Kidney capillary endothelial cell (primary cell): ENCODE results near the gene SNRPA1.
A peak's percentile ranks its signal among the peaks of the same experiment; 100 is the strongest.
"Not testable (repeated sequence)": the region's sequence is repeated elsewhere in the genome, so short reads cannot be mapped to it uniquely, and the experiment has no call there.

ENCODE experiments used
- DNase-seq: peaks from one replicate; pipeline ENCODE4 v3.0.0-alpha.2; 2018; ENCODE audit warnings: low spot score

The SNRPA1 gene

GRCh38 chr15:101294731-101295606, at the start of gene SNRPA1:
TSS of gene SNRPA1 (minus strand) at chr15:101295248. CDS start at chr15:101295178, 70 bp downstream.
- peak; percentile 95 for DNase-seq

- DNase-seq, result no peak
These were observed 47.0 kb upstream of the SNRPA1 start for GRCh38 chr15:101342056-101342455.

- DNase-seq, result no peak
These were observed 43.5 kb upstream of the SNRPA1 start for GRCh38 chr15:101338502-101339057.

- DNase-seq, result no peak
These were observed 42.9 kb upstream of the SNRPA1 start for GRCh38 chr15:101337976-101338375.

DNA sequence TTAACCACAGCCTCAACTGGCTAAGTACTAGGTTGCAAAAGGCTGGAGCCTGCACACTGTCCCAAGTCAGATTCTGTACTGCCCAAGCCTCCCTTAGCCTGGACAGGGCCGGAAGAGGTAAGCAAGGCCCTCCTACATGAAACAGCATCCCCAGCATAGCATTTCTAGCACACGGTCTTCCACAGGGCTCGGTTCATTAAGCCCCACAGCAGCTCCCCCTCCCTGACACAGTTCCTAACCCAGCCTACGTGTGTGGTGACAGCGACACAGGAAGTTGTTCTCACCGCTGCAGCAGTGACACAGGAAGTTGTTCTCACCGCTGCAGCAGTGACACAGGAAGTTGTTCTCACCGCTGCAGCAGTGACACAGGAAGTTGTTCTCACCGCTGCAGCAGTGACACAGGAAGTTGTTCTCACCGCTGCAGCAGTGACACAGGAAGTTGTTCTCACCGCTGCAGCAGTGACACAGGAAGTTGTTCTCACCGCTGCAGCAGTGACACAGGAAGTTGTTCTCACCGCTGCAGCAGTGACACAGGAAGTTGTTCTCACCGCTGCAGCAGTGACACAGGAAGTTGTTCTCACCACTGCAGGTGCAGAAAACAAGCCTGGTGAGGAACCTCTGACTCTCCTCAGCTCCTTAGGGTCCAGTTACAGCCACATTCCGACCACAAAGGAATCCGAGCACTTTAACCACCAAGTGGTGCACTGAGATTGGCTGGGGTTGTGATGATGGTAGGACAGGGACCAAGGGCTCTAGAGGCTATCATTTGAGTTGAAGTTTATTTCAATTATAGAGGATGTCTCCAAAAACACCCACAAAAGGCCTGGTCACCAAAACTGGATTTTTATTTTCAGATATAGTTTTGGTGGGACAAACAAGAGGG, 39.1 kb upstream of the SNRPA1 start:
- DNase-seq, result not testable (repeated sequence)

GRCh38 chr15:101332061-101332467, 37.0 kb upstream of the SNRPA1 start:
- DNase-seq, result no peak

GRCh38 chr15:101329867-101330380, 34.9 kb upstream of the SNRPA1 start:
- no peak for DNase-seq

- DNase-seq, result no peak
These were observed 34.3 kb upstream of the SNRPA1 start for GRCh38 chr15:101329309-101329863.

DNA sequence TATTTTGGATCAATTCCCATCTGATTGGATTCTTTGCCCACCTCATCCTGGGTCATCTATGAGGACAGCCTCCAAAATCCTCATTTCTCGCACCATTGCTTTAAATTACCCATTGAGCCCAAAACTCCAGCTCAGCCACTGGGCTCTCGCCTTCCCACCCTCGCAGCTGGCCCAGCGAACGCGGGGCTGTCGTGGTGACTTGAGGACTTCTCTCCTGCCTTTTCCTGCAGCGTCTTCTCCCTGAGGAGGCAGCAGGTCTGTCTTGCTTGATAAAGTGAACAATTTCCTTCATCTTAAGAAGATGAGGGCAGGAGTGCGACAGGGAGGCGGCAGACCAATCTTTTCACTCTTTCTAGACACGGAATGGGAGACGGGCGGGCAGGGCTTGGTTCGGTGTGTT, 33.0 kb upstream of the SNRPA1 start:
- no peak for DNase-seq

DNA sequence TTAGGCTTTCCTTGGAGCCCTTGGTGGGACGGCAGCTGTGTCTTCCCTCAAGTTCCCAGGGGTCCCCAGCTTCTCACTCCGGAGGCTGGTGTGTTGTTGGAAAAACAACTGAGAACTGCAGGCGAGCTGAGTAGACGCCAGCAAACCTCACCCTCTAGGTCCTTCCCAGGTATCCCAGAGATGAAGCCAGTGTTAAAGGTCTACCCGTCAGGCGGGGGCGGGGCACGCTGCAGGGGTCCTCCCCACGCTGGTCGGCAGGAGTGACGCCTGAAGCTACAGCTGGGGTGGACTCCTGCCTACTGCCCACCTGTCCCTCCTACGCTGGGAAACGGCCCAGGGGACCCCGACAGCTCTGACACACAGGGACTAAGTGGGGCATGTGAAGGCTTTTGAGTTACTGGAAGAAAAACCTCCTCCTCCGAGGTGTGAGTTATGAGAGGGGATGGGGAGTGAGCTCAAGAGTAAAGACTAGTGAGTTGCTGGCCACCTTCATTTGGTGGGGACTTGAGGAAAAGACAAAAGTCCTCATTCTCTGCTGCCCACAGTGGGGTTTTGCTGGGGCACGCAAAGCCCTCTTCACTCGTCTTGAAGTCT, 32.2 kb upstream of the SNRPA1 start:
- no peak for DNase-seq

- no peak for DNase-seq
These were observed 31.6 kb upstream of the SNRPA1 start for GRCh38 chr15:101326462-101327146.

DNA sequence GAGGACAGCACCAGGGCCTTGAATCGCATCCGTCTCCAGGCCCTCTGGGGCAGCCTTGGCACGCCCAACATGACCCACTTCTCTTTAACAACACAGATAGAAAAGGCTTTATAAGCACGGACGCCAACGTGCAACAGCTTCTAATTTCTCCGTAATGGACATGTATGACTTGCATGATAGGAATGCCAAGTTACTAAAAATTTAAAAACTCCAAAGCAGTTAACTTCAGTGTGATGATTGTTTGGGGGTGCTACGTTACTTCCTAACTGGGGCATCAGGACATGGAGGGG, 30.9 kb upstream of the SNRPA1 start:
- no peak for DNase-seq

GRCh38 chr15:101325263-101326025, 30.4 kb upstream of the SNRPA1 start:
- no peak for DNase-seq

DNA sequence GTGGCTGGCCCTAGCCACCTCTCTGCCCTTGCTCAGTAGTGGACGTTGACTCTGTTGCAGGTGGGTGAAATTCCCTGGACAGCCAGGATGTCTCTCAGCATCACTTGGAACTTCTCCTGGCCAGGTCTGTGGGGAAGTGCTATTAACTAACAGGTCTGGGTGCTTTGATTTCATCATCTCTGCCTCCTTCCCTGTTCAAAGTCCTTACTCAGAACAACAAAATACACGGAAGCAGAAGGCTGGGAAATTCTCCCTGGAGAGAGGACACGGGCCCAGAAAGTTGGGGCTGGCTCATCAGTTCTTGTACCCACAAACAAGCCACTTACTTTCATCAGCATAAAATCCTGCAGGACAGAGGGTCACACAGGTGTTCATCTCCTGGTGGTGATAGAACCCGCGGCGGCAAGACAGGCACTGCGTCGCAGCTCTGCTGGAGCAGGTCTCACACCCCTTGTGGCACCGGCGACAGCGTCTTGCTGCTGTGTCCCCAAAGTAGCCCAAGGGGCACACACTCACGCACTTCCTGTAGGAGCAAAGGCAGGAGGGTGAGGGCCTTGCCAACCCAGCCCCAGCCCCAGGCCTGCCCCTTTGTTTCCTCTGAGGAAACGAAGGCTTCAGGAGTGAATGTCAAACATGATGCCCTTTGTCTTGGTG, 29.6 kb upstream of the SNRPA1 start:
- DNase-seq, result no peak

- DNase-seq, result no peak
These were observed 28.9 kb upstream of the SNRPA1 start for GRCh38 chr15:101323793-101324523.

DNA sequence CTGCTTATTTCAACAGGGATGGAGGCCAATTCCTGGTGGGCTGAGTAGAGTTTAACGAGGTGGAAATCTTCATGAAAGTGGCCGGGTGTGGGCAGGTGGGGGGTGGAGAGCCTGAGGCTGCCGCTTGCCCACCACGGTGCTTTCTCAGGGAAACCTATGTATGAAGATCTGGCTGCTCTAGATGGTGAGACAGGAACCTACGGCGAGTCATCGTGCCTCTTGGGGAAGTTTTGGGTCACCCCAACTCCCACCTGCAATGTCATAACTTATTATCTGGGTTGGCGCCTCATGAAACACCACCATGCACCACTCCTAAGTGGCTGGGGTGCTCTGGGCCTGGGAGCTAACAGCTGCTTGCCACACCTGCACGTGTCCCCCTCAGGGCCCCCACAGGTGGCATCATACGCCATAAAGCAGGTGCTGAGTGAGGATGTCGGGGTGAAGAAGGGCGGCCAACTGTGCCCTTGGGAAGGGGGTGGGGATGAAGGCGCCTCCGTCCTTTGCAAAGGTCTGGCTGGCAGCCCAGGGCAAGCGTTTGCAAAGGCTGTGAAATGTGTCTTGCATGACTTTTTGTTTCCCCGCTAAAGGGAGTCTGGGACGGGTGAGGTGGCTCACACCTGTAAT, 27.9 kb upstream of the SNRPA1 start:
- no peak for DNase-seq

DNA sequence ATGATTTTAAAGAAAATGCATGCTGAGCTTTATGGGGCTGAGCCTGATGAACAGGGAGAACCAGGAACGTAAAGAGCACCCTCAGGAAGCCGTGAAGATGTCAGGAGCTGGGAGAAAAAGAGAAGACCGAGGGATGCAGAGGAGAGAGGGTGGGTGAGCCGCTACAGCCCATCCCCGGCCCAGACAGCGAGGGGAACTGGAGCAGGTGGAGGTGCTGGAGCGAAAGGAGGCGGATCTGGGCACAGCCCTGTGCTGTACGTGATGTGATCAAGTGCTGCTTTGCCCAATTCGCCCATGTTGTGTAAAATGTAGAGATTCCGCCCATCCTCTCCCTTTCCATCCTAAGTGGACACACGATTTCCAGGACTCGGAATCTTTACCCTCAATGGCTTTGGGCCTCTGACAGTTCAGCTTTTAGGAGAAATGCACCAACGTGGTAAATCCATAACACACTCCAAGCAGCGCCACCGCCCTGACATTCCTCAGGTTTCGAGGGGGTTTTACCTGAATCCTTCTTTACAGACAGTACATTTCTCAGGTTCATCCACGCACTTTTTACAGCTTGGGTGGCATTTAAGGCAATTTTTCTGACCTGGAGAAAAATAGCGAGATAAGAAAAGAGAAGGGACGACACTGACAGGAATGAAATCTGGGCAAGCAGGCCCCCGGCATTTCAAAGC, 27.1 kb upstream of the SNRPA1 start:
- no peak for DNase-seq

DNA sequence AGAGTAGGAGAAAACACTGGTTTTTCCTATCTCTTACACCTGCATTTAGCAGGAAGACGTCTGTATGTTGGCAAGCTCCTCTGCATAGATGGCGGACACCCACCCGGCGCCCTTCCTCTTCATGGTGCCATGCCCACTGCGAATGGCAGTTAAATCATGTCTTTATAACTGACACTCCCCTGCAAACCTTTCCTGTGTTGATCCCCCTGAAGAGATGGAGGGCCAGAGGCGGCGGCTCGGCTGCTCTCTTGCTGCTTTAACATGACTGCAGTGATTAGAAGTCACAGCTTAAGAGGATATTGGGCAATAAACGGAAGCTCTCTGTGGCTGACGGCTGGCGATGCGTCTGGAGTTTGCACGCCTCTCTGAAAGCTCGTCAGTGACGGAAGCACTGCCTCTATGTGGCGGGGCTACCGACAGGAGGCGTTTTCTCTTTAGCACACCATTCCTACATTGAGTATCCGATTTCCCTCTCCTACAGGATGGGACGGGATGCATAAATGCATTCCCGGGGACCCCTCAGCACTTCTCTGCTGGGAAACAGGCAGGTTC, 25.5 kb upstream of the SNRPA1 start:
- no peak for DNase-seq
